GM20431 (cell line): ENCODE measurements around the gene ITGA5.

Experiments used
- in situ Hi-C: fragments of 300-500 bp; cut with MseI, MboI; formaldehyde crosslinking; loops from one replicate; pipeline ENCODE4 v1.15.0; 2020; ENCODE audit warnings: low sequenced_read_pairs; ENCODE audit not compliant: unreplicated experiment

The ITGA5 gene

GRCh38 chr12:54358945-54359761 lies 59.9 kb downstream of the ITGA5 start:
- in situ Hi-C loops = loop anchor here (25.0 kb wide), 1 partner anchor 347 kb away; the partner anchor contains the start of genes HOXC8 and HOXC9

GRCh38 chr12:54358191-54358944 lies 60.7 kb downstream of the ITGA5 start:
- in situ Hi-C loops = loop anchor here (25.0 kb wide), 1 partner anchor 346 kb away; the partner anchor contains the start of genes HOXC8 and HOXC9

DNA sequence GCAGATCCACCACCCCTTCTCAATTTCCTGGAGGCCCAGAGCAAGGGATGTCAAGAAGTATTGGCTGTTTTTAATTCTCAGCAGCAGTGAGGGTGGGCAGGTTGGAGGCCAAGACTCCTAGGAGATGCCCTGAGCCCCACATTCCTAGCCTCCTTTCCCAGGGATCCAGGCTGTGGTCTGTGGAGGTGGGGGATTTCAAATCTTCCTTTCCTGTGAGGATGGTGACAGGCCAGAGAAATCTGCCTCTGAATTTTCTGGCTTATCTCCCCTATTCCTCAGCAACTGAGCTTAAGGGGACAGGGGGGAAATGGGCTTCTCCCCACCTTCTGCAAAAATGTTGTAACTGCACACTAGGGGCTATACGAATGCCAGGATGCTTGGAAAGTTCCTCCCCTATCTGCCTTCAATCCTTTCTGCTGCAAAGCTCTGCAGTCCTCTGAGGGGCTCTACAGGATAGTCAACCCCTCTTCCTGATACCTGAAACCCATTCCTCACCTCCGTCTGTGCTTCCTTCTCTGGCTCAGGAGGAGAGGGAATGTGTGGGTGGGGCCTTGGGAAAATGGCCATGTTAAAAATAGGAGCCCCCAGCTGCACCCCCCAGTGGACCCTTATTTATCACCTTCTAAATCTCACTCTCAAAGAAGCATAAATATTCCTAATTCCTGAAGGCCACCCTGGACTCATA lies 61.4 kb downstream of the ITGA5 start:
- in situ Hi-C loops = loop anchor here (25.0 kb wide), 1 partner anchor 345 kb away; the partner anchor contains the start of genes HOXC8 and HOXC9

DNA sequence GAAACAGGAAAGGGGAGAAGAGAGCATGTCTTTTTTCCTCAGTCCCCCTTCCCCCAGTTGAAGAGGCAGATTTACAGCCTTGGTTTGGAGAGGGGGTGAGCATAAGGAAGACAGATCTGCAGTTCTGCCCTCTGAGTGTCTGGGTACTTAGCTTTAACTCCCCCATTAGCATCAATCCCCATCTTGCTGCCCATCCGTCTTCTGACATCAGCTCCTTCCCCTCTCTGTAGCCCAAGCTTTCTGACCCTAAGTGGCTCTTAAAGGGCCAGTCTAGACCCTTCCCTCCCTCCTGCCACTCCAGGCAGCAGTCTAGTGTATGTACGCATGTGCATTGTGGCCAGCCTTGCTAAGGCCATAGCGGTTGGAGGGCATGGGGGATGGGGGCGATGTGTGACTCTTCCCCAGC lies 62.1 kb downstream of the ITGA5 start:
- in situ Hi-C loops = loop anchor here (25.0 kb wide), 1 partner anchor 345 kb away; the partner anchor contains the start of genes HOXC8 and HOXC9

- in situ Hi-C loops = loop anchor here (25.0 kb wide), 1 partner anchor 344 kb away; the partner anchor contains the start of genes HOXC8 and HOXC9
Observed at GRCh38 chr12:54356228-54356627, 62.8 kb downstream of the ITGA5 start.

- in situ Hi-C loops = loop anchor here (25.0 kb wide), 1 partner anchor 343 kb away; the partner anchor contains the start of genes HOXC8 and HOXC9
Observed at GRCh38 chr12:54355104-54355815, 63.8 kb downstream of the ITGA5 start.

DNA sequence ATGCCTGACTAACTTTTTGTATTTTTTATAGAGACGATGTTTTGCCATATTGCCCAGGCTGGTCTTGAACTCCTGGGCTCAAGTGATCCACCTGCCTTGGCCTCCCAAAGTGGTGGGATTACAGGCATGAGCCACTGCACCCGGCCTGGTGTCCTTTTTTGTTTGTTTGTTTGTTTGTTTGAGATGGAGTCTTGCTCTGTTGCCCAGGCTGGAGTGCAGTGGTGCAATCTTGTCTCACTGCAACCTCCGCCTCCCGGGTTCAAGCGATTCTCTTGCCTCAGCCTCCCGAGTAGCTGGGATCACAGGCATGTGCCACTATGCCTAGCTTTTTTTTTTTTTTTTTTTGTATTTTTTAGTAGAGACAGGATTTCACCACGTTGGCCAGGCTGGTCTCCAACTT lies 64.8 kb downstream of the ITGA5 start:
- in situ Hi-C loops = loop anchor here (25.0 kb wide), 1 partner anchor 342 kb away; the partner anchor contains the start of genes HOXC8 and HOXC9

DNA sequence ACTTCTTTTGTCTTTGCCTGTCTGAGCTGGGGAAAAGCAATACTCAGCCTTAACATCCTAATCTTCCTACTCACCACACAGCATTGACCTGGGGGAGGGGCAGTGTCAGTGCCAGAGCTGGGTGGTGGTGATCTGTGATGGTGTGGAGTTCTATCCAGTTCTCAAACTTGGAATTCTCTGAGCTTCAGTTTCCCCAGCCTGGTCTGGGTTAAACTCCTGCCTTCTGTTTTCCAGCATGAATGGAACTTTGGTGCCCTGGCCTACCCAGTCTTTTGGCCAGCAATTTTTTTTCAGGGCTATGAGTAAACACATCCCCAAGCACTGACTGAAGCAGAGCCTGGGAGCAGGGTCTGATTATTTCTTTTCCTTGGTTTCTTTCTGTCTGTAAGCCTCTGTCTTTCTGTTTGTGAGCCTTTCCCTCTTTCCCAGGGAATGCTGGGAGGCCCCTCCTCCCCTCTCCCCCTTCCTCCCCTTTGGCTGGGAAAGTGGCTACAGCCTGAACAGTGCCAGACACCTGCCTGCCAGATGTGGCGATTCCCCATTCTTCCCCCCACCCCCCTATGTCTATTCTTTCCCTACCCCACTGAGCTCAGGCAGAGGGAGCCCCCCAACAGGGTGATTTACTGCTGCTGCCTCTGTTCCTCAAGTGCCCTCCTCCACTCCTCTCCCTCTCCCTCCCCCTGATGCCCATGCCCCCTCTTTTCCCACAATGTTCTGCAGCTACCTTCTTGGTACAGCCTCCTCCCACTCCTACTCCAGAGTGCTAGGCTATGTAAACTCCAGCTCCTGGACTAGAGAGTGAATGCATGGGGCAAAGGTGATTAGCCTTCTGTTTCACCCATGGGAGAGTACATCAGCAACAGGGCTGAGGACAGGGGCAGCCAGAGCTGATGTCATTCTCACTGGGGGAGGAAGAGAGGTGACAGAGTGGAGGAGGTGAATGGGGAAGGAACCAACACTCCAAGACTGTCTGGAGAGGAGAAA lies 65.9 kb downstream of the ITGA5 start:
- in situ Hi-C loops = loop anchor here (25.0 kb wide), 1 partner anchor 341 kb away; the partner anchor contains the start of genes HOXC8 and HOXC9

DNA sequence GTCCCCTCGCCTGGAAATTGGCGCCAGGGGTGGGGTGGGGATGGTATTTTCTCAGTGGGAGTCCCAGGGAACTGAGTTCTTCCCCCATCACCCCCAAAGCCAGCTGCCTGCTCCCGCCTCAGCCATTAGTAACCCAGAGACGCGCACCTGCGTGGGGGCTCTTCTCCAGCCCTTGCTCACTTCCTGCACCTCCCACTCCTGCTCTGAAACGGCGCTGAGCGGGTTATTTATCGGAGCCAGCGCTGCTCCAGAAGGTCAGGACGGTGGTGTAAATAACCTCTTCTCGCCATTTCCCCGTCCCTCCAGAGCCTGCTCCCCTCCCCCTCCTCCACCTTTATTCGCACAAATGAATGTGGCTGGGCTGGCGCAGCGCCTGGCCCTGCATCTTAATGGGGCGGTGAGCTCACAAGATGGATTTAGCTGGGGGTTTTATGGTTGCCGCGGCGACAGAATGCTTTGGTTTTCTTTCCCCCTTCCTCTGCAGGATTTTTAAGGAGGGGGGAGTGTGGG lies 67.0 kb downstream of the ITGA5 start:
- in situ Hi-C loops = loop anchor here (25.0 kb wide), 1 partner anchor 340 kb away; the partner anchor contains the start of genes HOXC8 and HOXC9

GRCh38 chr12:54351341-54351740 lies 67.7 kb downstream of the ITGA5 start:
- in situ Hi-C loops = loop anchor here (25.0 kb wide), 1 partner anchor 339 kb away; the partner anchor contains the start of genes HOXC8 and HOXC9

DNA sequence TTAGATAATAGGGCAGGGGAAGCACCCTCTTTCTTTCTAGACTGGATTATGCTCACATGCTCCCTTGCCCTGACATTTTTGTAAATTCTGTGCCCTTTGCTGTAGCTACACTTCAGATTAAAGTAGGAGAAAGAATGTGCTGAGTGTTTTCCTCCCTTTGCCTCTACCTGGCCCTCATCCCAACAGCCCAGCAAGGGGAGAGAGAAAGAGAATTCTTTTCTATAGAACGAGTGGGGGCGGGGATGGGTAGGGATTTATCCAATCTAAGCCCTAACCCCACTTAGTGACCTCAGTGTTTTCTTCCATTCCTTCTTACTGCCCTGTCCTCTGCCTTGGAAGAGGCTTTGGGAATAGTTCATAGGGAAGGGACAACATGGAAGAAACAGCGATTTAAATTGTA lies 68.3 kb downstream of the ITGA5 start:
- in situ Hi-C loops = loop anchor here (25.0 kb wide), 1 partner anchor 338 kb away; the partner anchor contains the start of genes HOXC8 and HOXC9

DNA sequence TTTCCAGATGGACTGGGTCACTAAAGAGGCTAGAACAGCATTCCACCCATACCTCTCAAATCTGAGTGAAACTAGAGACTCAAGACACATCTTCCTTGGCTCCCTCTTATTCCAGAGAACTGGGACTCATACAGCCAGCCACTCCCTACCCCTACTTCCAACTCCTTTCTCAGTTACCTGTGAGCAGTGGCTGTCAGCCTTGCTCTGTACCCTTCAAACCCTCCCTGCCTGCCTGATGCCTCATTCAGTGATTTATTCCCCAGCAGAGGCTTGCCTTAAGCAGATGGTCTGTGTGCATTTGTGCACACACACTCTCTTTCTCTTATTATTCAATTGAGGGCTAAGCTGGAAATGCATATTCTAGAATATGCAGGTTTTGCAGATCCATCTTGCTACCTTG lies 69.4 kb downstream of the ITGA5 start:
- in situ Hi-C loops = loop anchor here (25.0 kb wide), 1 partner anchor 337 kb away; the partner anchor contains the start of genes HOXC8 and HOXC9

DNA sequence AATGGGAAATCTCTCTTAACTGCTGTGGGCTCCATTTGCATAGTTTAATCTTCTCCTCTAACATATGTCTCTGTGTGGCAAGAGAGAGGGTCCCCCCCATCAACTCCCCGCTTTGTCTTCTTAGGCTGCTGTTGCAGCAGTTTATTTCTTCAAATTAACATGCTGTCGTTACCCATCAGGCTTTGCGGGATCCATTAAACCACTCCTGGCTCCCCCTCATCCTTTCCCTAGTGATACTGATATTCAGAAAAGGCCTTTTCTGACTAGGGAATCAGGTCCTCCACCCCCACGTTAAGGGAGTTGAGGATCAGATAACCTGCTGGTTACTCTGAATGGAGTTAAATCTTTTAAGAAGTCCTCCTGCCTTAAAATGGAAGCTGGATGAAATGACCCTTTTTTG lies 70.0 kb downstream of the ITGA5 start:
- in situ Hi-C loops = no loop called here
